ENCODE data around the gene FOXK2. TPM values are rescaled to one million over a fixed set of nuclear protein-coding genes. Genes with fewer than 3 reads are reported as not detected.

The FOXK2 gene
- total and polyA plus RNA-seq, 8 donors = 17.7 to 27.9 (median 19.8) TPM

DNA sequence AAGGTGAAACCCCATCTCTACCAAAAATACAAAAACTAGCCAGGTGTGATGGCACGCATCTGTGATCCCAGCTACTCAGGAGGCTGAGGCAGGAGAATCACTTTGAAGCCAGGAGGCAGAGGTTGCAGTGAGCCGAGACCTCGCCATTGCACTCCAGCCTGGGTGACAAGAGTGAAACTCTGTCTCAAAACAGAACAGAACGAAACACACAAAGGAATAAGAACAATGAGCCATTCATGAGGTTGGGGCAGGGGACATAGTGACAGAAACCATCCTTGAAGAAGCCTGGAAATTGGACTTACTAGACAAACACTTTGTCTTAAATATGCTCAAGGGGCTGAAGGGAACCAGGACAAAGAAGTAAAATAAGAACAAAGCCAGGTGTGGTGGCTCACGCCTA is 89.3 kb downstream of the FOXK2 start:
- DNase-seq = no peak
- no peaks in the 10 kb centered on the region for H3K4me1 ChIP-seq
- H3K27me3 ChIP-seq = no peaks in the 10 kb centered on the region
- no peak overlapping the region for H3K4me3 ChIP-seq
- 74 to 88% methylated on average over 5 of the region's 5 CpGs for WGBS, 2 donors
- ATAC-seq = no peak
- peaks cover 0 to 13% (median 0%) of the 10 kb centered on the region in 3 donors for H3K36me3 ChIP-seq
- no peaks in the 10 kb centered on the region for H3K9me3 ChIP-seq
- no peak for FAIRE-seq
- no peak for TF ChIP-seq CTCF (IDR thresholded peaks at IDR 0.05)
- no peak overlapping the region for H3K27ac ChIP-seq
- intact Hi-C loops (cut with DNase I) = no loop called here

DNA sequence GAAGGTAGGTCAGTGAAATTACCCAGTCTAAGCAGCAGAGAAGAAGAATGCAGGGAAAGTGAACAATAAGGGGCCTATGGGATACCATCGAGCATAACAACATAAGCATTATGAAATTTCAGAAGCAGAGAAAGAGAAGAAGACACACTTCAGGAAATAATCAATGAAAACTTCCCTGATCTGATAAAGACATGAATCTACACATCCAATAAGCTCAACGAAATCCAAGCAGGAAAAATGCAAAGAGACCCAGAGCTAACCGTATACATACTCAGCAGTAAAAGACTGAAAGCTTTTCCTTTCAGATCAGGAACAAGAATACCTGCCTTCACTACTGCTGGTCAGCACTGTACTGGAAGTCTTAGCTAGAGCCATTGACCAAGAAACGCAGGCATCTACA is 90.1 kb downstream of the FOXK2 start:
- Histone ChIP-seq H3K36me3 (peaks cover 0 to 12% (median 0%) of the 10 kb centered on the region in 3 donors), H3K4me3 (no peak overlapping the region), H3K27me3 (no peaks in the 10 kb centered on the region), H3K27ac (no peak overlapping the region), H3K4me1 (no peaks in the 10 kb centered on the region), H3K9me3 (no peaks in the 10 kb centered on the region)
- FAIRE-seq = no peak
- 91 to 95% methylated on average over 4 of the region's 4 CpGs for WGBS, 2 donors
- intact Hi-C loops (cut with DNase I) = no loop called here
- TF ChIP-seq CTCF (IDR thresholded peaks at IDR 0.05) = no peak
- no peak for DNase-seq
- ATAC-seq = no peak

- Histone ChIP-seq H3K9me3 (no peaks in the 10 kb centered on the region), H3K27me3 (no peaks in the 10 kb centered on the region), H3K4me3 (no peak overlapping the region), H3K36me3 (peaks cover 0 to 17% (median 11%) of the 10 kb centered on the region in 3 donors), H3K27ac (no peak overlapping the region), H3K4me1 (no peaks in the 10 kb centered on the region)
- FAIRE-seq (no peak), ATAC-seq (no peak), DNase-seq (peak in 1 of 6 donors; percentile 42)
- intact Hi-C loops (cut with DNase I) = no loop called here
- WGBS, 2 donors = 80 to 82% methylated on average over 21 of the region's 21 CpGs
- no peak for TF ChIP-seq CTCF (IDR thresholded peaks at IDR 0.05)
Measured at GRCh38 chr17:82611140-82612058, 91.9 kb downstream of the FOXK2 start.

GRCh38 chr17:82613283-82614094 is 94.0 kb downstream of the FOXK2 start:
- no peak for FAIRE-seq
- Histone ChIP-seq H3K27ac (no peak overlapping the region), H3K4me3 (no peak overlapping the region), H3K36me3 (peaks cover 4 to 37% (median 18%) of the 10 kb centered on the region in 3 donors), H3K27me3 (no peaks in the 10 kb centered on the region), H3K4me1 (no peaks in the 10 kb centered on the region), H3K9me3 (no peaks in the 10 kb centered on the region)
- intact Hi-C loops (cut with DNase I) = no loop called here
- peak in 1 of 4 donors; percentile 33 for ATAC-seq
- DNase-seq = peak in 1 of 6 donors; percentile 40
- 93 to 96% methylated on average over 37 of the region's 37 CpGs for WGBS, 2 donors
- TF ChIP-seq CTCF (IDR thresholded peaks at IDR 0.05) = no peak
